Measurements from ENCODE around the gene NMRK1. TPM values are rescaled to one million over a fixed set of nuclear protein-coding genes. Genes with fewer than 3 reads are reported as not detected.
A peak's percentile ranks its signal among the peaks of the same experiment; 100 is the strongest.

NMRK1 gene
- total RNA-seq, 1 experiment from 2014 or later, result 1.1 TPM

GRCh38 chr9:75092766-75093165 lies 4.8 kb upstream of the NMRK1 start:
- no peak overlapping the region for H3K27ac Mint-ChIP-seq (ENCODE audit: unreplicated experiment)
- CTCF ChIA-PET, result no interaction called here
- H3K4me1 Mint-ChIP-seq (ENCODE audit: low read depth, unreplicated experiment), result no peaks in the 10 kb centered on the region
- H3K9me3 Mint-ChIP-seq (ENCODE audit: unreplicated experiment), result no peaks in the 10 kb centered on the region
- TF ChIP-seq, protein P1, sequence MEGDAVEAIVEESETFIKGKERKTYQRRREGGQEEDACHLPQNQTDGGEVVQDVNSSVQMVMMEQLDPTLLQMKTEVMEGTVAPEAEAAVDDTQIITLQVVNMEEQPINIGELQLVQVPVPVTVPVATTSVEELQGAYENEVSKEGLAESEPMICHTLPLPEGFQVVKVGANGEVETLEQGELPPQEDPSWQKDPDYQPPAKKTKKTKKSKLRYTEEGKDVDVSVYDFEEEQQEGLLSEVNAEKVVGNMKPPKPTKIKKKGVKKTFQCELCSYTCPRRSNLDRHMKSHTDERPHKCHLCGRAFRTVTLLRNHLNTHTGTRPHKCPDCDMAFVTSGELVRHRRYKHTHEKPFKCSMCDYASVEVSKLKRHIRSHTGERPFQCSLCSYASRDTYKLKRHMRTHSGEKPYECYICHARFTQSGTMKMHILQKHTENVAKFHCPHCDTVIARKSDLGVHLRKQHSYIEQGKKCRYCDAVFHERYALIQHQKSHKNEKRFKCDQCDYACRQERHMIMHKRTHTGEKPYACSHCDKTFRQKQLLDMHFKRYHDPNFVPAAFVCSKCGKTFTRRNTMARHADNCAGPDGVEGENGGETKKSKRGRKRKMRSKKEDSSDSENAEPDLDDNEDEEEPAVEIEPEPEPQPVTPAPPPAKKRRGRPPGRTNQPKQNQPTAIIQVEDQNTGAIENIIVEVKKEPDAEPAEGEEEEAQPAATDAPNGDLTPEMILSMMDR (IDR thresholded peaks at IDR 0.05; ENCODE audit: insufficient read depth in 1 of 2, low read depth in 1 of 2, low read length in 1 of 2, severe bottlenecking in 1 of 2, unreplicated experiment in 1 of 2), result no peak
- no peaks in the 10 kb centered on the region for H3K36me3 Mint-ChIP-seq (ENCODE audit: insufficient read depth, unreplicated experiment)
- DNase-seq, result no peak
- no peaks in the 10 kb centered on the region for H3K9me3 ChIP-seq
- H3K4me3 ChIP-seq (ENCODE audit: low read depth, low read length), result no peak overlapping the region
- no peaks in the 10 kb centered on the region for H3K27me3 Mint-ChIP-seq (ENCODE audit: insufficient read depth, unreplicated experiment)
- no peaks in the 10 kb centered on the region for H3K4me1 ChIP-seq
- no peak overlapping the region for H3K4me3 Mint-ChIP-seq (ENCODE audit: unreplicated experiment)
- no TSS peak for BruUV-seq (replicated peaks)
- H3K36me3 ChIP-seq (ENCODE audit: control insufficient read depth, insufficient read depth, low read length), result no peaks in the 10 kb centered on the region
- intact Hi-C loops (cut with micrococcal nuclease; ENCODE audit: unreplicated experiment), result no loop called here
- no peaks in the 10 kb centered on the region for H3K27me3 ChIP-seq (replicated peaks; ENCODE audit: control insufficient read depth, insufficient read depth, low read length)
- POLR2A ChIA-PET, result no interaction called here

DNA sequence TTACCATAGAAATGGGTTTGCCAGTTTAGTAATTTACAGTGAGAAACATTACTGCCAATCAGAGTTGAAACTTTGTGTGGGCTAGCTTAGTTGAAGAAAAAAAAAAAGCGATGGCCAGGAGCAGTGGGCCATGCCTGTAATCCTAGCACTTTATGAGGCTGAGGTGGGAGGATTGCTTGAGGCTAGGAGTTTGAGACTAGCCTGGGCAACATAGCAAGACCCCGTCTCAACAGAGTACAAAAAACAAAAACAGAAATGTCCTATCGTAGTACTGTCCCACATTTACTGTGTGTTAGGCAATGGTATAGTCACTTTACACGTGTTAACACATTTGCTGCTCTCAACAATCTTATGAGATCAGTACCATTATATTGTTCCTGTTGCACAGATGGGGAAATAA lies 2.6 kb upstream of the NMRK1 start:
- no peaks in the 10 kb centered on the region for H3K27me3 ChIP-seq (replicated peaks; ENCODE audit: control insufficient read depth, insufficient read depth, low read length)
- Mint-ChIP-seq H3K36me3 (ENCODE audit: insufficient read depth, unreplicated experiment) (no peaks in the 10 kb centered on the region), H3K27ac (ENCODE audit: unreplicated experiment) (no peak overlapping the region), H3K9me3 (ENCODE audit: unreplicated experiment) (no peaks in the 10 kb centered on the region), H3K4me1 (ENCODE audit: low read depth, unreplicated experiment) (no peaks in the 10 kb centered on the region), H3K4me3 (ENCODE audit: unreplicated experiment) (no peak overlapping the region), H3K27me3 (ENCODE audit: insufficient read depth, unreplicated experiment) (no peaks in the 10 kb centered on the region)
- ChIA-PET POLR2A (no interaction called here), CTCF (no interaction called here)
- no peaks in the 10 kb centered on the region for H3K36me3 ChIP-seq (ENCODE audit: control insufficient read depth, insufficient read depth, low read length)
- H3K9me3 ChIP-seq, result no peaks in the 10 kb centered on the region
- TF ChIP-seq, protein P1 (IDR thresholded peaks at IDR 0.05; ENCODE audit: insufficient read depth in 1 of 2, low read depth in 1 of 2, low read length in 1 of 2, severe bottlenecking in 1 of 2, unreplicated experiment in 1 of 2), result no peak
- intact Hi-C loops (cut with micrococcal nuclease; ENCODE audit: unreplicated experiment), result no loop called here
- no peaks in the 10 kb centered on the region for H3K4me1 ChIP-seq
- no peak for DNase-seq
- no peak overlapping the region for H3K4me3 ChIP-seq (ENCODE audit: low read depth, low read length)
- BruUV-seq (replicated peaks), result no TSS peak

- TF ChIP-seq, protein P1 (IDR thresholded peaks at IDR 0.05; ENCODE audit: insufficient read depth in 1 of 2, low read depth in 1 of 2, low read length in 1 of 2, severe bottlenecking in 1 of 2, unreplicated experiment in 1 of 2), result no peak
- Histone ChIP-seq H3K4me3 (ENCODE audit: low read depth, low read length) (peak overlapping the region; percentile 50), H3K9me3 (no peaks in the 10 kb centered on the region), H3K27me3 (replicated peaks; ENCODE audit: control insufficient read depth, insufficient read depth, low read length) (no peaks in the 10 kb centered on the region), H3K4me1 (no peaks in the 10 kb centered on the region), H3K36me3 (ENCODE audit: control insufficient read depth, insufficient read depth, low read length) (no peaks in the 10 kb centered on the region)
- H3K4me3 Mint-ChIP-seq (ENCODE audit: unreplicated experiment), result peak overlapping the region; percentile 79
- H3K4me1 Mint-ChIP-seq (ENCODE audit: low read depth, unreplicated experiment), result no peaks in the 10 kb centered on the region
- ChIA-PET CTCF (no interaction called here), POLR2A (no interaction called here)
- BruUV-seq (replicated peaks), result TSS peak; percentile 51
- H3K36me3 Mint-ChIP-seq (ENCODE audit: insufficient read depth, unreplicated experiment), result no peaks in the 10 kb centered on the region
- H3K27ac Mint-ChIP-seq (ENCODE audit: unreplicated experiment), result no peak overlapping the region
- H3K9me3 Mint-ChIP-seq (ENCODE audit: unreplicated experiment), result no peaks in the 10 kb centered on the region
- DNase-seq, result no peak
- H3K27me3 Mint-ChIP-seq (ENCODE audit: insufficient read depth, unreplicated experiment), result no peaks in the 10 kb centered on the region
- intact Hi-C loops (cut with micrococcal nuclease; ENCODE audit: unreplicated experiment), result no loop called here
Measured at GRCh38 chr9:75089373-75089766, 1.4 kb upstream of the NMRK1 start.
